GM19372 (cell line): ENCODE measurements around the gene SPINK5.

Source experiments
- ATAC-seq: cut with Tn5 transposase; IDR thresholded peaks from one replicate; pipeline ENCODE4 v1.9.1; 2021; ENCODE audit warnings: mild to moderate bottlenecking, low read depth, moderate library complexity; ENCODE audit not compliant: unreplicated experiment

Gene SPINK5

DNA sequence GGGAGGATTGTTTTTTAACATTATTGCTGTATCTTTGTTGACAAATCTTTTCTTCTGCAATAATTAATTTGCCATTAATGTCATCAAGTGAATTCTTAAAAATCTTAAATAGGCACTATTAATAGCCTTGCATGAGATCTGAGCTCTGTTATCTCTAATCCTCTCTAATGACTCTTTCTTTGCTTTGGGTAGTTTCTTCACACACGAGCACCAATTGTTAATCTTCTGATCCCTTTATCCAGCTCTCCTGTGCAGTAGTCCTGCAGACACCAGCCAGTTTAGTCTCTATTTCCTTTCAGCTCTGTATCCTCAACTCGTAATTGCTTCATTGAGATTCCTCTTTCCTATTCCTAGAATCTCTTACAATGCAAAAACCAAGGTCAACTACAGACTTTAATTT is 112.7 kb downstream of the SPINK5 start:
- ATAC-seq = no peak

GRCh38 chr5:148177207-148177606 is 113.4 kb downstream of the SPINK5 start:
- no peak for ATAC-seq

- ATAC-seq = peak; percentile 70
Measured at GRCh38 chr5:148179234-148179824, 115.5 kb downstream of the SPINK5 start.

DNA sequence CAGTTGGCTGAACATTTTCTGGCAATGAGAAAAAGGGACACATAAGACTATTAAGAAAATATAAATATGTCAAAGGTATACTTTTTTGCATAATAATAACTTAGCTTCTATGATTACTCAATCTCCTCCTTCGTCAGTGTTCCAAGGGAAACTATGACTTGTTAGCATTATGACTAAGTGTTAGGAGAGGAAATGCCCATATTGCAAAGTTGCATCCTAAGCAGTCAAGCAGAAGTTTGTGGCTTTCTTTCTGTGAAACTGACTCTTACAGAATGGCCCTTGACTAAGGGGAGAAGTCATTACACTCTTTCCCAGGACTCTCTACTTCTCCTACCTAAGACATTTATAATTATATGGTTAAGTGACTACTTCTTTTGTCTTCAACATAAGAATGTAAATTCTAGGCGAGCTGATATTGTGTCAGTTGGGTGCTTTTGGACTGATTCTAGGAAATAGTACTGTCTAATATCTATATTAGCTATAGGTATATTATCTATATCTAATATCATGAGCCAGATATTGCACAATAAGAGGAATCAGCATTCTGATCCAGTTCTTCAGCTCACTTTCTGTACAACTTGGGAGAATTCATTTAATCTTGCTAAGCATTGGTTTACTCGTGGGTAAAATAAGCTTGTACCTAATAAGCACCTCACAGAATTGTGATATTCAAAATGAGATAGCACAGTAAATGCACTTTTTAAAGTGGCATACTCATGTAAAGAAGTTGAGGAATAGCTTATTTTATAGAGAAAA is 122.6 kb downstream of the SPINK5 start:
- no peak for ATAC-seq
